ENCODE data around the gene ATXN1.

ATXN1 gene

GRCh38 chr6:16369989-16370388 is 391.3 kb downstream of the ATXN1 start:
- no peak for DNase-seq

GRCh38 chr6:16369140-16369745 is 392.0 kb downstream of the ATXN1 start:
- no peak for DNase-seq

GRCh38 chr6:16367571-16367970 is 393.7 kb downstream of the ATXN1 start:
- DNase-seq: no peak

GRCh38 chr6:16363749-16364148 is 397.5 kb downstream of the ATXN1 start:
- DNase-seq: no peak

- no peak for DNase-seq
Observed at GRCh38 chr6:16362819-16363589, 398.3 kb downstream of the ATXN1 start.

GRCh38 chr6:16362296-16362695 is 399.0 kb downstream of the ATXN1 start:
- no peak for DNase-seq

- no peak for DNase-seq
Observed at GRCh38 chr6:16361861-16362260, 399.4 kb downstream of the ATXN1 start.

GRCh38 chr6:16361121-16361520 is 400.1 kb downstream of the ATXN1 start:
- no peak for DNase-seq

- DNase-seq: no peak
Observed at GRCh38 chr6:16360365-16360764, 400.9 kb downstream of the ATXN1 start.

GRCh38 chr6:16359563-16359962 is 401.7 kb downstream of the ATXN1 start:
- DNase-seq: no peak

GRCh38 chr6:16358531-16359138 is 402.6 kb downstream of the ATXN1 start:
- no peak for DNase-seq

GRCh38 chr6:16355699-16356446 is 405.4 kb downstream of the ATXN1 start:
- DNase-seq: no peak

GRCh38 chr6:16355238-16355637 is 406.0 kb downstream of the ATXN1 start:
- no peak for DNase-seq

GRCh38 chr6:16354692-16355091 is 406.6 kb downstream of the ATXN1 start:
- no peak for DNase-seq

- DNase-seq: no peak
Observed at GRCh38 chr6:16352821-16353438, 408.3 kb downstream of the ATXN1 start.

- no peak for DNase-seq
Observed at GRCh38 chr6:16352258-16352635, 409.0 kb downstream of the ATXN1 start.

GRCh38 chr6:16349544-16349943 is 411.7 kb downstream of the ATXN1 start:
- no peak for DNase-seq

- no peak for DNase-seq
Observed at GRCh38 chr6:16346831-16347230, 414.4 kb downstream of the ATXN1 start.

GRCh38 chr6:16345449-16346330 is 415.6 kb downstream of the ATXN1 start:
- DNase-seq: no peak

- no peak for DNase-seq
Observed at GRCh38 chr6:16344756-16345155, 416.5 kb downstream of the ATXN1 start.

- DNase-seq: no peak
Observed at GRCh38 chr6:16343593-16343992, 417.7 kb downstream of the ATXN1 start.

GRCh38 chr6:16339265-16339587 is 422.0 kb downstream of the ATXN1 start:
- no peak for DNase-seq

Measured in DMS79 treated with DMSO at 0.1 percent for 48 hours (cell line).